GM12872 (cell line): Measurements from ENCODE around the gene PAQR6.

Experiments used
- CTCF ChIP-seq: IDR thresholded peaks from 3 replicates; pipeline ENCODE4 v1.5.1; 2011; ENCODE audit warnings: low read depth, mild to moderate bottlenecking, low read length, moderate library complexity; ENCODE audit not compliant: insufficient read depth

PAQR6 gene

GRCh38 chr1:156262461-156263287 is 14.8 kb upstream of the PAQR6 start:
- no peak for TF ChIP-seq CTCF

GRCh38 chr1:156260896-156261295 is 13.0 kb upstream of the PAQR6 start:
- TF ChIP-seq CTCF: no peak

GRCh38 chr1:156259805-156260204 is 11.9 kb upstream of the PAQR6 start:
- TF ChIP-seq CTCF: 0 out of 3 replicates have a peak, but pooled peaks have one; percentile 22

GRCh38 chr1:156258859-156259258 is 11.0 kb upstream of the PAQR6 start:
- TF ChIP-seq CTCF: no peak

- TF ChIP-seq CTCF: no peak
Observed at GRCh38 chr1:156257711-156258110, 9.9 kb upstream of the PAQR6 start.

- no peak for TF ChIP-seq CTCF
Observed at GRCh38 chr1:156253634-156254033, 5.8 kb upstream of the PAQR6 start.

GRCh38 chr1:156251527-156251926 is 3.7 kb upstream of the PAQR6 start:
- TF ChIP-seq CTCF: no peak

- no peak for TF ChIP-seq CTCF
Observed at GRCh38 chr1:156249593-156249992, 1.7 kb upstream of the PAQR6 start.
